ENCODE measurements around the gene ACBD4. TPM values are rescaled to one million over a fixed set of nuclear protein-coding genes. Genes with fewer than 3 reads are reported as not detected.

ACBD4 gene
- total and polyA plus RNA-seq, 2 of the 4 experiments (the other 2 are of a cell fraction) = 2.3 to 5.7 TPM

DNA sequence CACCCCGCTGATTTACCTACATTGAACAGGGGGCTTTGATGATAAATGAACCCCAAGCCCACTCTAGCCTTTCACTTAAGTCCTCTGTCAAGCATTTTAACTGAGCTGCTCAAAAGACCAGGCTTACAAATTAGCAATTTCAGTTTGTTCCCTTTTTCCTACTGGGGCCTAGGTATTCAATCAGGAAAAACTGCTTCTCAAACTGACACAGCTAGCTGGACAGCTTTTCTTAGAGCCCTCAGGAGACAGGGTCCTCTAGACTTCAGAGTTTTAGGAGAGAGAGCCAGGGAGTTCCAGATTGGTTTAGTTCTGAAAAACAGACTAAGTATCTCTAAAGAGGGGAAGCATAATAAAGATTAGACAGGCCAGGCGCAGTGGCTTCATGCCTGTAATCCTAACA is 20.0 kb downstream of the ACBD4 start:
- Histone ChIP-seq H3K56ac (ENCODE audit: extremely low read depth, insufficient read depth, low read length) (no peak overlapping the region), H3K18ac (ENCODE audit: low read depth, low read length) (no peak overlapping the region), H2AK9ac (replicated peaks; ENCODE audit: low read depth, low read length, poor library complexity) (no peak overlapping the region), H2BK120ac (ENCODE audit: low read depth, low read length) (no peak overlapping the region), H3K27me3 (ENCODE audit: control insufficient read depth, insufficient read depth, low read length) (no peaks in the 10 kb centered on the region), H4K5ac (ENCODE audit: low read depth, low read length) (no peak overlapping the region), H3K14ac (replicated peaks; ENCODE audit: low read depth, low read length) (no peak overlapping the region), H3K27ac (ENCODE audit: insufficient read depth, low read length) (no peak overlapping the region), H3K4me3 (ENCODE audit: insufficient read depth, low read depth, low read length) (no peak overlapping the region), H3K9me1 (ENCODE audit: insufficient read depth, low read length) (peaks cover 8% of the 10 kb centered on the region), H4K91ac (ENCODE audit: insufficient read depth, low read depth, low read length) (no peak overlapping the region), H3K36me3 (ENCODE audit: control insufficient read depth, insufficient read depth, low read length) (no peaks in the 10 kb centered on the region), H3K4me1 (ENCODE audit: control insufficient read depth, insufficient read depth, low read length) (peaks cover 10% of the 10 kb centered on the region), H3K4ac (ENCODE audit: low read depth, low read length) (no peak overlapping the region), H2BK5ac (ENCODE audit: low read depth, low read length, poor library complexity, severe bottlenecking) (no peak overlapping the region), H2AK5ac (ENCODE audit: low read depth, low read length) (no peak overlapping the region), H3K79me1 (ENCODE audit: low read depth in 1 of 2, low read length in 2 of 2) (peaks cover 17 to 61% of the 10 kb centered on the region in 2 experiments), H2AFZ (replicated peaks; ENCODE audit: low read length, poor library complexity) (no peak overlapping the region), H3K9ac (ENCODE audit: low read depth, low read length) (no peak overlapping the region), H2BK15ac (ENCODE audit: low read depth, low read length) (no peak overlapping the region), H2BK20ac (ENCODE audit: low read depth, low read length) (no peak overlapping the region), H3K9me3 (ENCODE audit: control insufficient read depth, insufficient read depth, low read length) (no peaks in the 10 kb centered on the region), H4K20me1 (ENCODE audit: insufficient read depth, low read length) (peaks cover 28% of the 10 kb centered on the region), H3K23ac (ENCODE audit: low read depth, low read length) (no peak overlapping the region), H3K4me2 (ENCODE audit: low read depth, low read length) (no peak overlapping the region), H4K8ac (ENCODE audit: low read depth in 2 of 2, low read length in 2 of 2) (no peak overlapping the region)
- POLR2A ChIA-PET (ENCODE audit: unreplicated experiment) = interaction anchor here (0.6 kb wide), 2 partner anchors 158 to 227 kb away, joined by 4 to 5 read pairs; no protein-coding TSS in a partner anchor
- CTCF ChIA-PET = interaction anchor here (0.6 to 1.6 kb wide), 3 partner anchors 20 to 63 kb away, joined by 3 to 9 read pairs (median 4); partner anchors contain the start of gene ACBD4
- in situ Hi-C loops (cut with MboI; ENCODE audit: low sequenced_read_pairs) (no loop called here), intact Hi-C loops (cut with micrococcal nuclease) (no loop called here), dilution Hi-C loops (cut with HindIII; ENCODE audit: low sequenced_read_pairs, unreplicated experiment) (no loop called here)
- DNase-seq (no peak), ATAC-seq (ENCODE audit: low read depth) (no peak)
- TF ChIP-seq MAZ (IDR thresholded peaks at IDR 0.05; ENCODE audit: borderline replicate concordance, low read depth, low read length) (no peak), MAFK (IDR thresholded peaks at IDR 0.05; ENCODE audit: low read depth, low read length) (no peak), RAD21 (IDR thresholded peaks at IDR 0.05; ENCODE audit: low read length) (no peak), SMC3 (IDR thresholded peaks at IDR 0.05; ENCODE audit: low read depth, low read length) (no peak)
- 100% methylated on average over 1 of the region's 2 CpGs; no CpG with 5 or more reads in 1 of the 2 experiments for WGBS, 2 experiments (ENCODE audit: extremely low coverage in 2 of 2, insufficient read length in 1 of 2)
- BruUV-seq (replicated peaks) = no TSS peak

Measured in IMR-90 (cell line).